Transverse colon (tissue), 4 donors: ENCODE results near the gene PCCB. TPM values are rescaled to one million over a fixed set of nuclear protein-coding genes. Genes with fewer than 3 reads are reported as not detected.
"Not testable (repeated sequence)": the region's sequence is repeated elsewhere in the genome, so short reads cannot be mapped to it uniquely, and the experiment has no call there.

ENCODE experiments used
- DNase-seq: peaks from one replicate; pipeline ENCODE4 v3.0.0-alpha.2; 2019
- H3K27ac ChIP-seq, 4 donors: fragments of 200-600 bp; sonication (generic); 2 replicates each; pipeline ENCODE4 v1.5.1; 2016 to 2018; ENCODE audit warnings: inconsistent platforms in 4 of 4
- H3K27me3 ChIP-seq: fragments of 200-600 bp; sonication (generic); 2 replicates; pipeline ENCODE4 v1.5.1; 2017; ENCODE audit warnings: inconsistent platforms
- H3K36me3 ChIP-seq, 4 donors: fragments of 200-600 bp; sonication (generic); 2 replicates each; pipeline ENCODE4 v1.5.1; 2017 to 2019; ENCODE audit warnings: inconsistent platforms in 4 of 4
- H3K4me1 ChIP-seq, 4 donors: fragments of 200-600 bp; sonication (generic); 2 replicates each; pipeline ENCODE4 v1.5.1; 2017 to 2020; ENCODE audit warnings: inconsistent platforms in 4 of 4
- H3K4me3 ChIP-seq, 4 donors: fragments of 200-600 bp; sonication (generic); 1 replicate in 1 of 4; 2 replicates in 3 of 4; pipeline versions ENCODE4 v1.5.1 to v1.6.1; 2017 to 2019; ENCODE audit warnings: inconsistent platforms in 4 of 4
- H3K9me3 ChIP-seq, 2 donors: fragments of 200-600 bp; sonication (generic); 2 replicates each; pipeline ENCODE4 v1.5.1; 2017 to 2019; ENCODE audit warnings: inconsistent platforms in 2 of 2
- EP300 ChIP-seq: sonication (generic); formaldehyde crosslinking; IDR thresholded peaks from one replicate; pipeline ENCODE4 v1.6.1; 2017; ENCODE audit warnings: antibody characterized with exemption, low read depth
- POLR2A ChIP-seq: fragments of 450-650 bp; IDR thresholded peaks from one replicate; pipeline ENCODE4 v1.6.1; 2016; ENCODE audit warnings: antibody characterized with exemption, mild to moderate bottlenecking, moderate library complexity
- POLR2AphosphoS5 ChIP-seq, 3 donors: sonication (generic); formaldehyde crosslinking; IDR thresholded peaks; one replicate each; pipeline ENCODE4 v1.6.1; 2016; ENCODE audit warnings: antibody characterized with exemption in 3 of 3
- WGBS, 2 donors: methylation state at CpG; one replicate each; pipeline ENCODE4 v1.1.5; 2018; ENCODE audit warnings: low coverage in 1 of 2; 5-methylcytosine and 5-hydroxymethylcytosine counted together
- in situ Hi-C, 4 donors: fragments of 200-750 bp; cut with MboI; loops; one replicate each; pipeline versions ENCODE4 v1.15.0 to v1.15.1; 2017; ENCODE audit warnings: low sequenced_read_pairs in 3 of 4, low pct_ligation_motif_present in 1 of 4, low pct_unique_long_range_greater_than_20kb in 1 of 4
- intact Hi-C: fragments of 100-400 bp; cut with DNase I; formaldehyde crosslinking; loops from one replicate; pipeline ENCODE4 v1.15.1; 2023; ENCODE audit warnings: low total_unique reads
- total RNA-seq, 4 donors: library from RNA; depleted of rRNA; stranded (reverse); fragments of >200 nt; gene quantifications; one replicate each; pipeline ENCODE4 v1.1.0, GENCODE V29; 2016
- TF ChIP-seq, protein P1 (sequence below), 5 experiments: fragments of 200-600 bp in 3 of 5; fragments of 450-650 bp in 2 of 5; sonication (generic) in 3 of 5; IDR thresholded peaks; 1 replicate in 2 of 5; 2 replicates in 3 of 5; pipeline ENCODE4 v1.5.1; 2016 to 2017; ENCODE audit warnings: antibody characterized with exemption in 5 of 5, inconsistent platforms in 3 of 5, mild to moderate bottlenecking in 2 of 5, moderate library complexity in 1 of 5

PCCB gene
- total RNA-seq, 4 donors from 2014 or later = 5.2 to 63.1 (median 48.0) TPM

DNA sequence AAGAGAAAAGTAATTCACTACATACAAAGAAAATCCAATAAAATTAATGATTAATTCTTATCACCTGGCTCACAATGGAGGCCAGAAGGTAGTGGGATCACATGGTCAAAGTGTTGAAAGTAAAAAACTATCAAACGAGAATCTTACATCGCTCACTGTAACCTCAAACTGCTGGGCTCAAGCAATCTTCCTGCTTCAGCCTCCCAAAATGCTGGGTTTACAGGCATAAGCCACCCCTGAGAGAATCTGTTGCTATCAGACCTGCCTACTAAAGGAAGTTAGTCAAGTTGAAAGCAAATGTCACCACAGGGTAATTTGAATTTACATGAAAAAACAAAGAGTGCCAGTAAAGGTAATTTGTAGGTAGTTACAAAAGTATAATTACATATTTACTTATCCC, 103.3 kb downstream of the PCCB start:
- H3K27me3 ChIP-seq = no peaks in the 10 kb centered on the region
- 64 to 66% methylated on average over 2 of the region's 2 CpGs for WGBS, 2 donors
- H3K4me3 ChIP-seq = no peak overlapping the region
- H3K27ac ChIP-seq = no peak overlapping the region
- peaks cover 0 to 8% (median 0%) of the 10 kb centered on the region in 4 donors for H3K4me1 ChIP-seq
- intact Hi-C loops (no loop called here), in situ Hi-C loops (no loop called here)
- TF ChIP-seq EP300 = no peak
- DNase-seq = no peak
- peaks cover 0 to 27% (median 0%) of the 10 kb centered on the region in 4 donors for H3K36me3 ChIP-seq
- no peaks in the 10 kb centered on the region for H3K9me3 ChIP-seq

DNA sequence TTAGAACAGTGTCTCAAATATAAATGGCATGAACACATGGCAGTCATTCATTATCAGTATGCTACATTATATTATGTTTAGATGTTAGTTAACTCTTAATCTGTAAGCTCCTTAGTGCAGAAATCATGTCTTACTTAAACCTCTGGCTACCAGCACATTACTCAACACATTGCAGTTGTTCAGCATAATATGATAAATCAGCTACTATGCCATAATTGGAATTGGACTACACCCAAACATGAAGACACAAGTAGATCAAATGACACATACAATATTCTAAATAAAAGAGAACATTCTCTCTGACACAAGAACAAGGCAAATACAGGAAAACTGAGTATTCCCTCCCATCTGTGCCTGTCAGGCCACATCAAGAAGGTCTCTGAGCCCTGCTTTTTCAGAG, 116.1 kb downstream of the PCCB start:
- intact Hi-C loops = no loop called here
- Histone ChIP-seq H3K27ac (no peak overlapping the region), H3K27me3 (no peaks in the 10 kb centered on the region), H3K4me1 (no peaks in the 10 kb centered on the region), H3K9me3 (no peaks in the 10 kb centered on the region), H3K4me3 (no peak overlapping the region), H3K36me3 (peaks cover 0 to 9% (median 2%) of the 10 kb centered on the region in 4 donors)
- in situ Hi-C loops = no loop called here
- TF ChIP-seq EP300 (no peak), POLR2AphosphoS5 (IDR thresholded peaks at IDR 0.05) (no peak), POLR2A (no peak)
- TF ChIP-seq, protein P1, sequence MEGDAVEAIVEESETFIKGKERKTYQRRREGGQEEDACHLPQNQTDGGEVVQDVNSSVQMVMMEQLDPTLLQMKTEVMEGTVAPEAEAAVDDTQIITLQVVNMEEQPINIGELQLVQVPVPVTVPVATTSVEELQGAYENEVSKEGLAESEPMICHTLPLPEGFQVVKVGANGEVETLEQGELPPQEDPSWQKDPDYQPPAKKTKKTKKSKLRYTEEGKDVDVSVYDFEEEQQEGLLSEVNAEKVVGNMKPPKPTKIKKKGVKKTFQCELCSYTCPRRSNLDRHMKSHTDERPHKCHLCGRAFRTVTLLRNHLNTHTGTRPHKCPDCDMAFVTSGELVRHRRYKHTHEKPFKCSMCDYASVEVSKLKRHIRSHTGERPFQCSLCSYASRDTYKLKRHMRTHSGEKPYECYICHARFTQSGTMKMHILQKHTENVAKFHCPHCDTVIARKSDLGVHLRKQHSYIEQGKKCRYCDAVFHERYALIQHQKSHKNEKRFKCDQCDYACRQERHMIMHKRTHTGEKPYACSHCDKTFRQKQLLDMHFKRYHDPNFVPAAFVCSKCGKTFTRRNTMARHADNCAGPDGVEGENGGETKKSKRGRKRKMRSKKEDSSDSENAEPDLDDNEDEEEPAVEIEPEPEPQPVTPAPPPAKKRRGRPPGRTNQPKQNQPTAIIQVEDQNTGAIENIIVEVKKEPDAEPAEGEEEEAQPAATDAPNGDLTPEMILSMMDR (IDR thresholded peaks at IDR 0.05) = no peak
- no peak for DNase-seq

DNA sequence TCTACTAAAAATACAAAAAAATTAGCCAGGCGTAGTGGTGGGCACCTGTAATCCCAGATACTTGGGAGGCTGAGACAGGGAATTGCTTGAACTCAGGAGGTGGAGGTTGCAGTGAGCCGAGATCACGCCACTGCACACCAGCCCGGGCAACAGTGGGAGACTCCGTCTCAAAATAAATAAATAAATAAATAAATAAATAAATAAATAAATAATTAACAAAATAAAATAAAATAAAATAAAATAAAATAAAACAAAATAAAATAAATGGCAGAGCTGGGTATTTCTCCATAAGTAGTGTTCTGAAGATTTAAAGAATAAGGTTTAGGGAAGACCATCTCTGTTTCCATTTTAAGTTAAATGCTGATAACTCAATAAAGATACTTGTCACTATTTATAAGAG, 125.7 kb downstream of the PCCB start:
- DNase-seq, intact Hi-C loops, H3K4me1 ChIP-seq, H3K27me3 ChIP-seq, H3K9me3 ChIP-seq, H3K4me3 ChIP-seq, H3K27ac ChIP-seq: not testable (repeated sequence)
- peaks cover 0 to 12% (median 0%) of the 10 kb centered on the region in 4 donors for H3K36me3 ChIP-seq
- 93 to 99% methylated on average over 5 of the region's 5 CpGs for WGBS, 2 donors
- in situ Hi-C loops = loop anchor here in 3 of 4 donors (25.0 kb wide), 3 partner anchors 288 to 637 kb away; no protein-coding TSS in a partner anchor

DNA sequence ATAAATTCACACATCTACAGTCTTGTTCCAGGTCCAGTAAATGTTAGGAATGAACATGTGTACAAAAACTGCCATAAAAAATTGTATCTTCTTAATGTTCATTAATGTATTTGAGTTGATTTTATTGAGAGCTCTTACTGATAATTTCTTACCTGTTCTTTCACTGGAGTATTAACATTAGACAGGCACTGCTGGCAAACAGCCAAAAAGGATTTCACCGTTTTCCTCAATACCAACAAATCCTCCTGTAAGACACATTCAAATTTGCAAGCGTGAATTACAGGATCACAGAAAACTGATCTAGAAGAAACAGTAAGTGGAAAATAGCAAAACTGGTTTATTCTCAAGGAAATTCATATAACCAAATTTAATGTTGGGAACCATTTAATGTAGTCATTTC, 127.4 kb downstream of the PCCB start:
- DNase-seq = no peak
- H3K4me1 ChIP-seq = no peaks in the 10 kb centered on the region
- in situ Hi-C loops = loop anchor here in 3 of 4 donors (25.0 kb wide), 3 partner anchors 290 to 635 kb away; no protein-coding TSS in a partner anchor

DNA sequence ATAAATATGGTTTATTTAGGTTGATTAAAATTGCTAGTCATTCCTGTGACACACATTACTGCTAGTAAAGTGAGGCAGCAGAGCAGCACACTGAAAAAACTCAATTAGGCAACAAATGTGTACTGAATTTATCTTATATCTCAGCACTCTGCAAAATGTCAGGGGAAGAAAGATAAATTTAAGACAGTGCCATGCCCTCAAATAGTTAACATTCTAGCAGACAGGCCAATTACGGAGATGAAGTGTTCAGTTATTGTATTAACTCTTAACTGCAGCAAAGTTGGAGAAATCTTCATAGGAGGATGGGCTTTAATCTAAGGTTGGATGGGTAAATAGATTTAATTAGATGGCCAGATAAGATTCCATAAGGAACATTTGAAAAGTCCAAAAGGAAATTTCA, 127.9 kb downstream of the PCCB start:
- no peaks in the 10 kb centered on the region for H3K9me3 ChIP-seq
- no peak for DNase-seq
- no peak for TF ChIP-seq EP300
- TF ChIP-seq, protein P1 (IDR thresholded peaks at IDR 0.05) = no peak
- no peak for TF ChIP-seq POLR2A
- TF ChIP-seq POLR2AphosphoS5 (IDR thresholded peaks at IDR 0.05) = no peak
- no peaks in the 10 kb centered on the region for H3K4me1 ChIP-seq
- H3K36me3 ChIP-seq = peaks cover 0 to 12% (median 0%) of the 10 kb centered on the region in 4 donors
- no peak overlapping the region for H3K27ac ChIP-seq
- 77 to 80% methylated on average over 1 of the region's 1 CpG for WGBS, 2 donors
- H3K27me3 ChIP-seq = no peaks in the 10 kb centered on the region
- in situ Hi-C loops (loop anchor here in 3 of 4 donors (25.0 kb wide), 3 partner anchors 291 to 634 kb away; no protein-coding TSS in a partner anchor), intact Hi-C loops (no loop called here)
- H3K4me3 ChIP-seq = no peak overlapping the region

More for the DNA sequence above, 127.4 kb downstream of the PCCB start:
- no peak for TF ChIP-seq POLR2AphosphoS5 (IDR thresholded peaks at IDR 0.05)
- no peak for TF ChIP-seq EP300
- TF ChIP-seq POLR2A = no peak
- TF ChIP-seq, protein P1 (IDR thresholded peaks at IDR 0.05) = no peak
- no peaks in the 10 kb centered on the region for H3K27me3 ChIP-seq
- H3K9me3 ChIP-seq = no peaks in the 10 kb centered on the region
- intact Hi-C loops = no loop called here
- WGBS, 2 donors = 72 to 84% methylated on average over 2 of the region's 2 CpGs
- peaks cover 0 to 12% (median 0%) of the 10 kb centered on the region in 4 donors for H3K36me3 ChIP-seq
- H3K4me3 ChIP-seq = no peak overlapping the region
- no peak overlapping the region for H3K27ac ChIP-seq

Other genes starting within 250 kb of the PCCB start
- gene MSL2, start 54.0 kb upstream of the PCCB start, total RNA-seq = 10 to 100 TPM; 18.2 to 42.7 (median 31.7) TPM